OCI-LY3 (cell line): ENCODE results near the gene POU2F2.

Experiments used
- CTCF ChIP-seq: fragments of 200-600, 300-600 bp; sonication (generic); IDR thresholded peaks from 2 replicates; pipeline ENCODE4 v1.5.1; 2014; ENCODE audit warnings: antibody characterized with exemption, low read length, low read depth
- EZH2phosphoT487 ChIP-seq: fragments of 200-600 bp; shearing (Covaris generic); IDR thresholded peaks from 2 replicates; pipeline ENCODE4 v1.6.1; 2018; ENCODE audit warnings: antibody characterized with exemption, mixed run types, low read depth

- TF ChIP-seq CTCF, result no peak
- no peak for TF ChIP-seq EZH2phosphoT487
These were observed 56.4 kb downstream of the POU2F2 start, which contains the start of gene ZNF574 for GRCh38 chr19:42075616-42076379.
